Measurements from ENCODE around the gene WWTR1. TPM values are rescaled to one million over a fixed set of nuclear protein-coding genes. Genes with fewer than 3 reads are reported as not detected.

Gene WWTR1
- total RNA-seq, 6 experiments from 2014 or later = 41.5 to 49.7 (median 45.5) TPM

DNA sequence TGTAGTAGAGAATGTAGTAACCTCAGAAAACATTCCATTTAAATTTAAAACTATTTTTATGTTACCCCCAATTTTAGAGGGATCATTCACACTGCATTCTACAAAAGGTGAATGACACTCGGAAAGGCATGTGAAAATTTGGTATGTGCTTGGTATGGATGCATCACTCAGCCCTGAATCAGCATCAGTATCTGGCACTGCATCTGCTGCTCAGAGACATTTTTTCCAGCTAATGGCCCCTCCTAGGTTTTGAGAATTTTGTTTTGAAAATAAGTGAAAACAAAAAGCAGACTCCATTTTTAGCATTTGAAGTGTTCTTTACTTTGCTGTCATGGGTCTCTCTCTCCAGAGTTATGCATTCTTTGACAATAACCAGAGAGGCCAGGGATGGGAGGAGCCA lies 15.6 kb upstream of the WWTR1 start:
- Mint-ChIP-seq H3K36me3 (ENCODE audit: low read depth) (no peaks in the 10 kb centered on the region), H3K9me3 (no peaks in the 10 kb centered on the region), H3K4me1 (ENCODE audit: low read depth) (peaks cover 28% of the 10 kb centered on the region), H3K27ac (peak overlapping the region; percentile 67; the same call in 1 of the 2 replicates), H3K27me3 (ENCODE audit: insufficient read depth) (peaks cover 3% of the 10 kb centered on the region; the same call in 1 of the 2 replicates), H3K4me3 (no peak overlapping the region; the same call in 1 of the 2 replicates)
- TF ChIP-seq, protein P1, sequence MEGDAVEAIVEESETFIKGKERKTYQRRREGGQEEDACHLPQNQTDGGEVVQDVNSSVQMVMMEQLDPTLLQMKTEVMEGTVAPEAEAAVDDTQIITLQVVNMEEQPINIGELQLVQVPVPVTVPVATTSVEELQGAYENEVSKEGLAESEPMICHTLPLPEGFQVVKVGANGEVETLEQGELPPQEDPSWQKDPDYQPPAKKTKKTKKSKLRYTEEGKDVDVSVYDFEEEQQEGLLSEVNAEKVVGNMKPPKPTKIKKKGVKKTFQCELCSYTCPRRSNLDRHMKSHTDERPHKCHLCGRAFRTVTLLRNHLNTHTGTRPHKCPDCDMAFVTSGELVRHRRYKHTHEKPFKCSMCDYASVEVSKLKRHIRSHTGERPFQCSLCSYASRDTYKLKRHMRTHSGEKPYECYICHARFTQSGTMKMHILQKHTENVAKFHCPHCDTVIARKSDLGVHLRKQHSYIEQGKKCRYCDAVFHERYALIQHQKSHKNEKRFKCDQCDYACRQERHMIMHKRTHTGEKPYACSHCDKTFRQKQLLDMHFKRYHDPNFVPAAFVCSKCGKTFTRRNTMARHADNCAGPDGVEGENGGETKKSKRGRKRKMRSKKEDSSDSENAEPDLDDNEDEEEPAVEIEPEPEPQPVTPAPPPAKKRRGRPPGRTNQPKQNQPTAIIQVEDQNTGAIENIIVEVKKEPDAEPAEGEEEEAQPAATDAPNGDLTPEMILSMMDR (IDR thresholded peaks at IDR 0.05) = no peak
- peak; percentile 45 for DNase-seq

DNA sequence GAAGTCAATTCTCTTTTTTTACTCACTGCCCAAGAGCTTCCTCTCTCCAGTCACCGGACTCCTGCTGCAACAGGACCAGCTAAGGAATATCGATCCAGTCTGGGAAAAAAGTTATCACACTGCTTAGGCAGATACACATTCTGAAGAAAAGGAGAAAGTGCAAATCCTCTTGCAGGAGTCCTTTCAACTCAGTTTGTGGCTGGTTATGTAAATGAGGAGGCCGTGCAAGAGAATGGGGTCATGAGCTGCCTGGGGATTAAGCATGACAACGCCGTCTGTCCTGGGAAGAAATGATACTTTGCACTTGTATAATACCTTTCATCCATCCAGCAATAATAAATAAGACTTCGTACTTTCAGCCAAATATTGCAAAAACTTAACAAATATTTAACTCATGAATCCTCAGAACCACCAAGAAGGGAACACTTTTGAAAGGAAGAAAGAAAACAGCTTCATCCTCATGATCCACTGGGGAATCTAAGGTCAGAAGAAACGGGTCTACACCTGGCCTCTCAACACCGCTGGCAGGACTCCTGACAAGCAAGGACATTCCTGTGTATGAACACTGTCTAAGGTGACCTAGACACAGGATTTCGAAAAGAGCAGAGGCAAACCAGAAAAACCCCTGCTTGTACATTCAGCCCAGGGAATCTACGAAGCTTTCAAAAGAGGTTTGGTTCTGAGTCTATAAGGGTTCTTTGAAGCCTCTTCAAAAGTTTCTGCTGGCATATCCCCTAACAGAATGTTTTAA lies 13.1 kb upstream of the WWTR1 start:
- peaks cover 5% of the 10 kb centered on the region; the same call in 1 of the 2 replicates for H3K27me3 Mint-ChIP-seq (ENCODE audit: insufficient read depth)
- no peak overlapping the region for H3K27ac Mint-ChIP-seq
- H3K9me3 Mint-ChIP-seq = no peaks in the 10 kb centered on the region
- TF ChIP-seq, protein P1 (IDR thresholded peaks at IDR 0.05) = no peak
- H3K4me3 Mint-ChIP-seq = no peak overlapping the region
- DNase-seq = no peak
- H3K4me1 Mint-ChIP-seq (ENCODE audit: low read depth) = peaks cover 31% of the 10 kb centered on the region
- H3K36me3 Mint-ChIP-seq (ENCODE audit: low read depth) = no peaks in the 10 kb centered on the region

DNA sequence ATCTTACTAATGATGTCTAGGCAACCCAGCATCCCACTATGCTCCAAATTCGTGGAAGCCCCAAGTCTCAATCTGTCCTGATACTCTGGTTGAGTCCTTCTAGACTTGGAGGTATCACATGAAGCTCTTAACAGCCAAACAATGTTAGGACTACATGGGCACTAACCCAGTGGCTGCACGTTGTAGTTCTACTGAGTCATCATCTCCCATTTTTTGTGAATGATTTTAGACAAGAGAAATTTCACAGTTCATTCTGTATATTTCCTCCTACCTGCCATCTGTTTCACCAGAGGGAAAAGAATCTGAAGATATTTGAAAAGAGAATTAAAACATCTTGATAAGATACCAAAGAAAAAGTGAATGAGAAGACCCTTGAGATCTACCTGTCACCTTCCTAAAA lies 9.8 kb upstream of the WWTR1 start:
- peaks cover 5% of the 10 kb centered on the region for H3K27me3 Mint-ChIP-seq (ENCODE audit: insufficient read depth)
- H3K4me3 Mint-ChIP-seq = no peak overlapping the region
- H3K27ac Mint-ChIP-seq = no peak overlapping the region
- TF ChIP-seq, protein P1 (IDR thresholded peaks at IDR 0.05) = no peak
- DNase-seq = peak; percentile 16
- H3K9me3 Mint-ChIP-seq = no peaks in the 10 kb centered on the region
- no peaks in the 10 kb centered on the region for H3K36me3 Mint-ChIP-seq (ENCODE audit: low read depth)
- H3K4me1 Mint-ChIP-seq (ENCODE audit: low read depth) = peaks cover 22% of the 10 kb centered on the region

DNA sequence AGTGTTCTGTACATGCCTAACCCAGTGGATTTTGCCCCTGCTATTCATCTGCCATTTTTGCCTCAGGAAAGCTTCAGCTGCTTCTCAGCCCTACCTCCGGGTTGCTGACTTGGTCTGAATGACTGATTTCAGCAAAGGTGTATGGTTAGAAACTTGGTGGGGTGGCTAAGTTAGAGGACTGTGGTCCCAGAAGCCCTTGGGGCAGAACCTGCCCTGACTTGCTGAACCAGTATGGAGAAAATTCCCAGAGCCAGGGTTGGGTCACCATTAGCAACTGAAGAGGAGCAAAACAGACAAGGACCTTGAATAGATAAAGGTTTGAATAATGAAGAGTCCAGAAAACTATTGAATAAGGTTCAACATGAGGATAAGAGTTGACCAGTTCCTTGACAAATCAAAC lies 6.1 kb upstream of the WWTR1 start:
- H3K36me3 Mint-ChIP-seq (ENCODE audit: low read depth) = no peaks in the 10 kb centered on the region
- H3K4me1 Mint-ChIP-seq (ENCODE audit: low read depth) = peaks cover 30% of the 10 kb centered on the region
- no peak for DNase-seq
- H3K4me3 Mint-ChIP-seq = no peak overlapping the region
- no peak overlapping the region for H3K27ac Mint-ChIP-seq
- TF ChIP-seq, protein P1 (IDR thresholded peaks at IDR 0.05) = no peak
- H3K9me3 Mint-ChIP-seq = no peaks in the 10 kb centered on the region
- H3K27me3 Mint-ChIP-seq (ENCODE audit: insufficient read depth) = peaks cover 1% of the 10 kb centered on the region

DNA sequence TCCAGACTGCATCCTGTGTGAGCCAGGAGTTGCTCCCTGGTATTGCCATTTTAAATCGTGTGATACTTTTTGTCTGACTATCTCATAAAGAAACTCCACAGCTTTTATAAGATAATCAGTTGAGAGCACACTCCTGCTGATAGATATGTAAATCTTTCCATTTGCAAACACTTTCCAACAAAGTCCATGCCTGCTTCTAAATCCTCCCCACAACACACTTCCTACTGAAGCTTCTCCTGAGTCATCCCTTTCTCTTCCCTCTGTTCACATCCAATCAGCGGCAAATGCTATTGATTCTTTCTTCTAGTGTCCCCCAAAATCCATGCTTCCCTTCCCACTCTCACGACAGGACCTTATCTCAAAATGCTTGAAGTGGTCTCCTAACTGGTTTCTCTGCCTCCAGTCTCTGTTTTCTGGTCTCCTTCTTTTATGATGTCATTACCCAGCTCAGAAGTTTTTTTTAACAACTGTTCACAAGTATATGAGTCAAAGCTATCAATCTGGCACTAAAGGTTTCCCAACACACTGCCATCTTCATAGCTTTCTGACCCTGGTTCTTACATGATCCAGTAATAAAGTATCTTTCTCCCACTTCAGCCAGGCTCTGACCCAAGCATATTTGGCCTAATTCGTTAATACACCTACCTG lies 4.5 kb upstream of the WWTR1 start:
- Mint-ChIP-seq H3K27me3 (ENCODE audit: insufficient read depth) (peaks cover 1% of the 10 kb centered on the region), H3K4me1 (ENCODE audit: low read depth) (peaks cover 31% of the 10 kb centered on the region), H3K27ac (peak overlapping the region; percentile 24), H3K9me3 (no peaks in the 10 kb centered on the region), H3K4me3 (no peak overlapping the region), H3K36me3 (ENCODE audit: low read depth) (peaks cover under 1% of the 10 kb centered on the region)
- no peak for DNase-seq
- TF ChIP-seq, protein P1 (IDR thresholded peaks at IDR 0.05) = no peak
